SK-N-MC (cell line): Measurements from ENCODE around the gene IFT25.
"Not testable (repeated sequence)": the region's sequence is repeated elsewhere in the genome, so short reads cannot be mapped to it uniquely, and the experiment has no call there.

Source experiments
- DNase-seq: peaks from one replicate; pipeline ENCODE4 v3.0.0-alpha.2; 2011; ENCODE audit warnings: low read depth, low spot score
- H3K27ac ChIP-seq: fragments of 200-600 bp; sonication (generic); 2 replicates; pipeline ENCODE4 v1.5.1; 2016; ENCODE audit warnings: mixed run types
- H3K36me3 ChIP-seq: fragments of 200-600 bp; sonication (generic); 2 replicates; pipeline ENCODE4 v1.6.1; 2017; ENCODE audit warnings: antibody characterized with exemption, low read length, mixed read lengths; ENCODE audit not compliant: insufficient read depth
- H3K4me3 ChIP-seq: fragments of 200-600 bp; sonication (generic); 2 replicates; pipeline ENCODE4 v1.5.1; 2016
- H3K9ac ChIP-seq: fragments of 200-600 bp; sonication (generic); 2 replicates; pipeline ENCODE4 v1.8.0; 2017; ENCODE audit warnings: mixed run types, mixed read lengths; ENCODE audit not compliant: insufficient read length
- H3K9me3 ChIP-seq: fragments of 200-600 bp; sonication (generic); 2 replicates; pipeline ENCODE4 v1.6.1; 2017; ENCODE audit warnings: low read depth, mild to moderate bottlenecking, antibody characterized with exemption, low read length, moderate library complexity, mixed read lengths
- EZH2 ChIP-seq: fragments of 200-600 bp; sonication (generic); IDR thresholded peaks from one replicate; pipeline ENCODE4 v1.6.1; 2017; ENCODE audit warnings: antibody characterized with exemption
- FOXP2 ChIP-seq: optimal IDR thresholded peaks from 2 replicates; pipeline ENCODE3; 2011; ENCODE audit warnings: mild to moderate bottlenecking, moderate library complexity; ENCODE audit not compliant: insufficient read depth; ENCODE audit errors: extremely low read length, control extremely low read depth
- POLR2AphosphoS5 ChIP-seq: IDR thresholded peaks from 2 replicates; pipeline ENCODE4 v1.6.1; 2012; ENCODE audit warnings: mild to moderate bottlenecking, low read depth, low read length, borderline replicate concordance

IFT25 gene

GRCh38 chr1:53945433-53946251 is at the start of gene IFT25:
IFT25 (minus strand) TSS chr1:53945699; CDS start chr1:53940082, 5,617 bp downstream.
- peak within 1 kb of the TSS; percentile 82 for H3K9ac ChIP-seq
- H3K4me3 ChIP-seq = peak within 1 kb of the TSS; percentile 98
- TF ChIP-seq POLR2AphosphoS5 = peak; percentile 77
- TF ChIP-seq FOXP2 = no peak
- peaks cover 20% of the 10 kb centered on the region for H3K36me3 ChIP-seq
- H3K27ac ChIP-seq = peak within 1 kb of the TSS; percentile 75
- H3K9me3 ChIP-seq = no peaks in the 10 kb centered on the region
- DNase-seq = peak; percentile 61

- H3K27ac ChIP-seq, DNase-seq, H3K36me3 ChIP-seq, H3K9ac ChIP-seq, H3K4me3 ChIP-seq, H3K9me3 ChIP-seq: not testable (repeated sequence)
These were observed 49.0 kb upstream of the IFT25 start for GRCh38 chr1:53994516-53994915.

DNA sequence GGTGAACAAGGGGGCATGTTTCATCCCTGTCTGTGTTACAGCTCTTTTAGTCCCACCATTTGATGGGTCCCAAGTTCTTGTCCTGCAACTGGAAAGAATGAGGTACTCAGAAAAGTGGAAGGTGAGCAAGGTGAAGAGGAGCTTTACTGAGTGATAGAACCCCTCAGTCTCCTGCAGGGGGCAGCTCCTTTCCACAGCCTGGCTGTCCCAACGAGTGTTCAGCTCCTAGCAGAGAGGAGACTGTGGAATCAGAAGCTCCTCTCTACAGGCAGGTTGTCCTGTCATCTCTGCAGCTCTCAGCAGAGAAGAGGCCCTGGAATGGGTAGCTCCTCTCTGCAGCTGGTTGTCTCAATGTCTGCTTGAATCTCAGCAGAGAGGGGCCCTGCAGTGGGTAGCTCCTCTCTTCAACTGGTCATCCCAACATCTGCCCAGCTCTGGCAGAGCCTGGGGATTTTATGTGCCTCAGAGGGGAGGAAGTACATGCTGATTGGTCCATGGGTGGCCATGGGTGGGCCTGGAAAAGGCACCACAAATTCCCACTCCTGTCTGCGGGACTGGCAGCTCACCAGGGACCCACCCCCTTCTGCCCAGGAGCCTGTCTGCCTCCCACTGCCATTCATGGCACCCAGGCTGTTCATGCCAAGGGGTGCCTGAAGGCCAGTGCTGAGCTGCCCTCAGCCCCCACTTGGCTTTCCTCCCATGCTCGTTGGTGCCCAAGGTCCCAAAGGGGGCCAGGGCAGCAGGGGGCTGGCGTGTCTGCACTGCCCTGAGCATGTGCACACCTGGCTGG is 46.8 kb upstream of the IFT25 start:
- no peaks in the 10 kb centered on the region for H3K36me3 ChIP-seq
- TF ChIP-seq POLR2AphosphoS5 (no peak), FOXP2 (no peak), EZH2 (no peak)
- no peak overlapping the region for H3K4me3 ChIP-seq
- no peak overlapping the region for H3K27ac ChIP-seq
- no peaks in the 10 kb centered on the region for H3K9me3 ChIP-seq
- no peak overlapping the region for H3K9ac ChIP-seq
- DNase-seq = no peak

DNA sequence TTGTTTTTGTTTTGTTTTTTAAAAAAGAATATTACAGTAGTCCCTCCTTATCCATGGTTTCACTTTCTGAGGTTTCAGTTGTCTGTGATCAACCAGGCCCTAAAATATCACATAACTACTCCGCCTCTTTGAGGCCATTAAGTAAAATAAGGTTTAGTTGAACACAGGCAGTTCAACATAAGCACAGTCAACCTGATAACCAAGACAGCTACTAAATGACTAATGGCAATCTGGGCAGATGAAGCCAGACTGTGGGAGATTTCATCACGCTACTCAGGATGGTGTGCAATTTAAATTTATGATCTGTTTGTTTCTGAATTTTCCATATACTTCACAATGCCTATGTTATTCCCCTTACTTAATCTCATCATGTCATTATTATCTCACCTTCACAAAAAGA is 42.4 kb upstream of the IFT25 start:
- no peak for TF ChIP-seq POLR2AphosphoS5
- TF ChIP-seq FOXP2 = no peak
- TF ChIP-seq EZH2 = no peak
- Histone ChIP-seq H3K9ac (no peak overlapping the region), H3K27ac (no peak overlapping the region), H3K9me3 (no peaks in the 10 kb centered on the region), H3K36me3 (no peaks in the 10 kb centered on the region), H3K4me3 (no peak overlapping the region)
- DNase-seq = no peak

DNA sequence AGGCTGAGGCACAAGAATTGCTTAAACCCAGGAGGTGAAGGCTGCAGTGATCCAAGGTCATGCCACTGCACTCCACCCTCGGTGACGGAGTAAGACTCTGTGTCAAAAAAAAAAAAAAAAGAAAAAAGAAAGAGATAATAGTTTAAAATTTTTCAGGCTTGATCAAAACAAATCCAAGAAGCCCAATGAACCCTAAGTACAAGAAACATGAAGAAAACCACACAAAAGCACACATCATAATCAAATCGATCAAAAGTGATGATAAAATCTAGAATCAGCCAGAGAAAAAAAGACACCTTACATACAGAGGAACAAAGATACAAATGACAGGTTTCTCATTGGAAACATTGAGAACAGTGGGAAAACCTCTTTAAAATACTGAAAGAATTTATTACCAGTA is 41.0 kb upstream of the IFT25 start:
- no peak overlapping the region for H3K4me3 ChIP-seq
- H3K9ac ChIP-seq = no peak overlapping the region
- H3K27ac ChIP-seq = no peak overlapping the region
- no peak for DNase-seq
- TF ChIP-seq POLR2AphosphoS5 (no peak), FOXP2 (no peak), EZH2 (no peak)
- H3K36me3 ChIP-seq = no peaks in the 10 kb centered on the region
- no peaks in the 10 kb centered on the region for H3K9me3 ChIP-seq

GRCh38 chr1:53984726-53985125 is 39.2 kb upstream of the IFT25 start:
- Histone ChIP-seq H3K27ac (no peak overlapping the region), H3K9me3 (no peaks in the 10 kb centered on the region), H3K9ac (no peak overlapping the region), H3K4me3 (no peak overlapping the region), H3K36me3 (no peaks in the 10 kb centered on the region)
- no peak for DNase-seq
- TF ChIP-seq EZH2 = no peak
- TF ChIP-seq POLR2AphosphoS5 = no peak

DNA sequence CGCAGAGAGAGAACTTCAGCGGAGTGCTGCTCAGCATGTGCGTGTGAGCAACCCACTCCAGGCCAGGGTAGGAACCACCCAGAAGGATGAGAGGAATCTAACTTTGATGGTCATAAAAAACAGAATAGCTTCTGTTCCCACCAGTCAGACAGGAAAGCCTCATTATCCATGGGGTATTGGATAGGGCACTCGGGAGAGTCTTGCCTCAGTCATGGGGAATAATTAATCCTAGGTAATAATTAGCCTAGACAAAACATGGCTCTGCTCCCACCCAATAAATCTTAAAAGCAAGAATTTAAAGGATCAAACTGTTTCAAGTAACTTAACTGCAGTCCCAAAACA is 37.2 kb upstream of the IFT25 start:
- TF ChIP-seq FOXP2 = no peak
- H3K27ac ChIP-seq = no peak overlapping the region
- H3K4me3 ChIP-seq = peak overlapping the region; percentile 40; the same call in 1 of the 2 replicates
- H3K9me3 ChIP-seq = no peaks in the 10 kb centered on the region
- no peaks in the 10 kb centered on the region for H3K36me3 ChIP-seq
- H3K9ac ChIP-seq = no peak overlapping the region
- no peak for DNase-seq

- Histone ChIP-seq H3K36me3 (no peaks in the 10 kb centered on the region), H3K4me3 (peak overlapping the region; percentile 40), H3K9ac (peak overlapping the region; percentile 35), H3K27ac (peak overlapping the region; percentile 26; the same call in 1 of the 2 replicates), H3K9me3 (no peaks in the 10 kb centered on the region)
- DNase-seq = no peak
- no peak for TF ChIP-seq FOXP2
- no peak for TF ChIP-seq POLR2AphosphoS5
- TF ChIP-seq EZH2 = no peak
These were observed 36.7 kb upstream of the IFT25 start for GRCh38 chr1:53982034-53982762.
